ENCODE measurements around the gene LRBA.

GRCh38 chr4:150818661-150819060 lies 196.4 kb downstream of the LRBA start:
- no peak for TF ChIP-seq POLR2A (IDR thresholded peaks at IDR 0.05; ENCODE audit: low read depth, low read length)
- TF ChIP-seq POLR2AphosphoS5 (IDR thresholded peaks at IDR 0.05; ENCODE audit: low read depth, low read length): no peak
- TF ChIP-seq TAF1 (IDR thresholded peaks at IDR 0.05; ENCODE audit: borderline replicate concordance, low read depth, low read length): no peak

All from GM12892 (cell line).